GM23338 (cell line): Measurements from ENCODE around the gene GPR4. TPM values are rescaled to one million over a fixed set of nuclear protein-coding genes. Genes with fewer than 3 reads are reported as not detected.

Source experiments
- ATAC-seq: fragments of 200-7000 bp; cut with Tn5 transposase; 3 replicates; pipeline ENCODE4 v1.9.1; 2020
- DNase-seq: peaks from one replicate; pipeline ENCODE4 v3.0.0-alpha.2; 2015; ENCODE audit warnings: low spot score
- H2AFZ ChIP-seq: fragments of 200-600 bp; sonication (generic); 2 replicates; pipeline ENCODE4 v1.8.0; 2016; ENCODE audit warnings: antibody characterized with exemption, mild to moderate bottlenecking, moderate library complexity
- H3F3A ChIP-seq: fragments of 200-600 bp; sonication (generic); replicated peaks from 2 replicates; pipeline ENCODE4 v1.8.0; 2017; ENCODE audit warnings: antibody characterized with exemption, mixed run types, low read depth
- H3K27ac ChIP-seq: fragments of 200-600 bp; sonication (generic); 2 replicates; pipeline ENCODE4 v1.6.1; 2016; ENCODE audit warnings: low read depth
- H3K27me3 ChIP-seq: fragments of 200-600 bp; sonication (generic); 2 replicates; pipeline ENCODE4 v1.8.0; 2016; ENCODE audit warnings: mild to moderate bottlenecking, mixed run types, moderate library complexity; ENCODE audit not compliant: insufficient read depth
- H3K36me3 ChIP-seq: fragments of 200-600 bp; sonication (generic); 2 replicates; pipeline ENCODE4 v1.8.0; 2016; ENCODE audit warnings: mild to moderate bottlenecking; ENCODE audit not compliant: insufficient read depth
- H3K4me1 ChIP-seq: fragments of 200-600 bp; sonication (generic); 2 replicates; pipeline ENCODE4 v1.8.0; 2016; ENCODE audit warnings: mild to moderate bottlenecking, moderate library complexity; ENCODE audit not compliant: insufficient read depth
- H3K4me2 ChIP-seq: fragments of 200-600 bp; sonication (generic); 2 replicates; pipeline ENCODE4 v1.7.1; 2017; ENCODE audit warnings: mixed run types
- H3K4me3 ChIP-seq: fragments of 200-600 bp; sonication (generic); 2 replicates; pipeline ENCODE4 v1.6.1; 2016; ENCODE audit warnings: mixed run types
- H3K79me2 ChIP-seq: fragments of 200-600 bp; sonication (generic); replicated peaks from 2 replicates; pipeline ENCODE4 v1.8.0; 2017; ENCODE audit warnings: mild to moderate bottlenecking; ENCODE audit not compliant: insufficient read depth
- H3K9me2 ChIP-seq: fragments of 200-600 bp; sonication (generic); 2 replicates; pipeline ENCODE4 v1.8.0; 2017; ENCODE audit not compliant: insufficient read depth
- H4K20me1 ChIP-seq: fragments of 200-600 bp; sonication (generic); replicated peaks from 2 replicates; pipeline ENCODE4 v1.8.0; 2017; ENCODE audit warnings: mild to moderate bottlenecking; ENCODE audit not compliant: insufficient read depth
- H3K27ac Mint-ChIP-seq: 2 replicates; pipeline ENCODE4 v1.8.0; 2020; ENCODE audit warnings: inconsistent platforms, mild to moderate bottlenecking, moderate library complexity, mixed read lengths
- H3K27me3 Mint-ChIP-seq: 3 replicates; pipeline ENCODE4 v1.8.0; 2022; ENCODE audit warnings: low read depth, mild to moderate bottlenecking, moderate library complexity, mixed read lengths, inconsistent platforms; ENCODE audit not compliant: insufficient read depth, poor library complexity
- H3K36me3 Mint-ChIP-seq: 3 replicates; pipeline ENCODE4 v1.8.0; 2021; ENCODE audit warnings: low read depth, mild to moderate bottlenecking, inconsistent platforms, moderate library complexity, mixed read lengths
- H3K4me1 Mint-ChIP-seq: 3 replicates; pipeline ENCODE4 v1.8.0; 2020; ENCODE audit warnings: mild to moderate bottlenecking, inconsistent platforms, mixed read lengths
- H3K4me3 Mint-ChIP-seq: 3 replicates; pipeline ENCODE4 v1.8.0; 2021; ENCODE audit warnings: moderate library complexity, mild to moderate bottlenecking, inconsistent platforms, mixed read lengths
- H3K9me3 Mint-ChIP-seq: 3 replicates; pipeline ENCODE4 v1.8.0; 2020; ENCODE audit warnings: moderate library complexity, mild to moderate bottlenecking, inconsistent platforms, mixed read lengths
- CREB1 ChIP-seq: fragments of 250-450 bp; sonication (Bioruptor Pico); IDR thresholded peaks from 2 replicates; pipeline ENCODE4 v1.5.0; 2020; ENCODE audit warnings: low read depth, mild to moderate bottlenecking, moderate library complexity
- CTCF ChIP-seq, 2 experiments: fragments of 200-600 bp in 1 of 2; sonication (generic) in 1 of 2; conservative IDR thresholded peaks; 2 replicates each; pipeline versions ENCODE4 v1.5.1 to v1.6.1; 2016 to 2017; ENCODE audit warnings: antibody characterized with exemption in 2 of 2, low read depth in 2 of 2, mild to moderate bottlenecking in 2 of 2, moderate library complexity in 1 of 2
- ETS1 ChIP-seq: IDR thresholded peaks from 2 replicates; pipeline ENCODE4 v1.6.1; 2016; ENCODE audit warnings: antibody characterized with exemption
- EZH2phosphoT487 ChIP-seq: fragments of 200-600 bp; sonication (generic); IDR thresholded peaks from one replicate; pipeline ENCODE4 v1.8.1; 2018; ENCODE audit warnings: antibody characterized with exemption; ENCODE audit not compliant: unreplicated experiment
- JUNB ChIP-seq: IDR thresholded peaks from one replicate; pipeline ENCODE4 v1.6.1; 2016; ENCODE audit warnings: antibody characterized with exemption; ENCODE audit not compliant: unreplicated experiment
- NANOG ChIP-seq: IDR thresholded peaks from 2 replicates; pipeline ENCODE4 v1.6.1; 2016; ENCODE audit warnings: antibody characterized with exemption, borderline replicate concordance
- POLR2AphosphoS5 ChIP-seq: IDR thresholded peaks from 2 replicates; pipeline ENCODE4 v1.6.1; 2016; ENCODE audit warnings: antibody characterized with exemption, low read depth
- REST ChIP-seq: IDR thresholded peaks from one replicate; pipeline ENCODE4 v1.6.1; 2018; ENCODE audit warnings: antibody characterized with exemption; ENCODE audit not compliant: unreplicated experiment
- STAT1 ChIP-seq: IDR thresholded peaks from one replicate; pipeline ENCODE4 v1.6.1; 2016; ENCODE audit warnings: antibody characterized with exemption; ENCODE audit not compliant: unreplicated experiment
- ZNF331 ChIP-seq: fragments of 250-450 bp; sonication (Bioruptor Pico); IDR thresholded peaks from 2 replicates; pipeline ENCODE4 v1.5.0; 2020; ENCODE audit warnings: low read depth, mild to moderate bottlenecking, moderate library complexity
- ZNF462 ChIP-seq: fragments of 250-450 bp; sonication (Bioruptor Pico); IDR thresholded peaks from 2 replicates; pipeline ENCODE4 v1.5.0; 2020; ENCODE audit warnings: mild to moderate bottlenecking, moderate library complexity
- polyA plus RNA-seq: library from polyadenylated mRNA; unstranded; fragments of >200 nt; fragmentation: Nextera tagmentation; extraction: Ambion mirVana; gene quantifications from 2 replicates; pipeline ENCODE4 v1.2.1, GENCODE V29; 2016
- total RNA-seq: library from RNA; depleted of rRNA; stranded (reverse); fragments of >200 nt; shearing (Covaris generic); gene quantifications from 2 replicates; pipeline ENCODE4 v1.2.3, GENCODE V29; 2014

Gene GPR4
- total and polyA plus RNA-seq, 2 experiments from 2014 or later = 0.06 to 0.14 TPM

- H3K4me3 Mint-ChIP-seq = no peak overlapping the region
- H3K4me3 ChIP-seq = no peak overlapping the region
- 0 out of 2 replicates have a peak, but pooled peaks cover 6% of the 10 kb centered on the region for H3F3A ChIP-seq
These were observed 30.4 kb downstream of the GPR4 start for GRCh38 chr19:45571457-45572220.

More at GRCh38 chr19:45571457-45572220, 30.4 kb downstream of the GPR4 start:
- peaks cover 3% of the 10 kb centered on the region; the same call in 1 of the 3 replicates for H3K36me3 Mint-ChIP-seq
- peaks cover 10% of the 10 kb centered on the region for H3K4me1 Mint-ChIP-seq
- H2AFZ ChIP-seq = no peak overlapping the region
- ATAC-seq = no peak
- no peak overlapping the region for H3K4me2 ChIP-seq
- H3K27me3 Mint-ChIP-seq = peaks cover 2% of the 10 kb centered on the region
- H3K27ac Mint-ChIP-seq = no peak overlapping the region
- TF ChIP-seq STAT1 (no peak), ZNF462 (no peak), POLR2AphosphoS5 (no peak), NANOG (no peak), ETS1 (no peak), JUNB (no peak), REST (no peak), EZH2phosphoT487 (no peak), CTCF (conservative IDR thresholded peaks at IDR 0.05; ENCODE audit: low read depth in 2 of 2) (no peak), CREB1 (CRISPR knock-in tag) (no peak), ZNF331 (CRISPR knock-in tag) (no peak)
- H3K9me3 Mint-ChIP-seq = no peaks in the 10 kb centered on the region
- H3K36me3 ChIP-seq = no peaks in the 10 kb centered on the region
- no peaks in the 10 kb centered on the region for H3K9me2 ChIP-seq
- H3K27me3 ChIP-seq = no peaks in the 10 kb centered on the region
- H3K79me2 ChIP-seq = peaks cover 22% of the 10 kb centered on the region
- no peak for DNase-seq
- H3K4me1 ChIP-seq = 0 out of 2 replicates have a peak, but pooled peaks cover 4% of the 10 kb centered on the region
- peaks cover 3% of the 10 kb centered on the region; the same call in 1 of the 2 replicates for H4K20me1 ChIP-seq
- no peak overlapping the region for H3K27ac ChIP-seq
